Activated CD4-positive, alpha-beta memory T cell treated with anti-CD3 and anti-CD28 coated beads, Interleukin-2, amount 10 ng/mL, durations not matched to agents 7 days and 5 days (primary cell): ENCODE results near the gene MYCBP. TPM values are rescaled to one million over a fixed set of nuclear protein-coding genes. Genes with fewer than 3 reads are reported as not detected.

Source experiments
- CTCF ChIA-PET: fragments of 350-600 bp; sonication (Branson Sonifier 250); formaldehyde crosslinking; loops from one replicate; lab custom pipeline; 2021; ENCODE audit warnings: antibody characterized with exemption, inconsistent platforms; lab: Charles Lee
- POLR2A ChIA-PET: fragments of 350-600 bp; sonication (Branson Sonifier 250); formaldehyde crosslinking; loops from one replicate; lab custom pipeline; 2021; ENCODE audit warnings: antibody characterized with exemption; lab: Charles Lee
- DNase-seq: peaks from one replicate; pipeline ENCODE4 v3.0.0-alpha.2; 2020
- H3K27ac Mint-ChIP-seq: one replicate; pipeline ENCODE4 v1.8.0; 2021; ENCODE audit warnings: mild to moderate bottlenecking, mixed read lengths
- H3K27me3 Mint-ChIP-seq: one replicate; pipeline ENCODE4 v1.8.0; 2021; ENCODE audit warnings: mixed read lengths
- H3K36me3 Mint-ChIP-seq: one replicate; pipeline ENCODE4 v1.8.0; 2021; ENCODE audit warnings: low read depth, mixed read lengths
- H3K4me1 Mint-ChIP-seq: one replicate; pipeline ENCODE4 v1.8.0; 2021; ENCODE audit warnings: mixed read lengths
- H3K4me3 Mint-ChIP-seq: one replicate; pipeline ENCODE4 v1.8.0; 2021; ENCODE audit warnings: mild to moderate bottlenecking, mixed read lengths
- H3K9me3 Mint-ChIP-seq: one replicate; pipeline ENCODE4 v1.8.0; 2021; ENCODE audit warnings: mixed read lengths
- total RNA-seq, 2 experiments: library from RNA; stranded (reverse); gene quantifications; one replicate each; pipeline ENCODE4 v1.2.3, GENCODE V29; 2021

Gene MYCBP
- total RNA-seq, 2 experiments from 2014 or later = 55.3 to 60.7 TPM

GRCh38 chr1:38815903-38816627 lies 57.1 kb downstream of the MYCBP start:
- no peaks in the 10 kb centered on the region for H3K36me3 Mint-ChIP-seq
- H3K27ac Mint-ChIP-seq = no peak overlapping the region
- no peaks in the 10 kb centered on the region for H3K9me3 Mint-ChIP-seq
- ChIA-PET CTCF (no interaction called here), POLR2A (no interaction called here)
- H3K4me1 Mint-ChIP-seq = peaks cover 8% of the 10 kb centered on the region
- H3K4me3 Mint-ChIP-seq = no peak overlapping the region
- H3K27me3 Mint-ChIP-seq = peaks cover 77% of the 10 kb centered on the region
- no peak for DNase-seq

GRCh38 chr1:38814984-38815464 lies 58.1 kb downstream of the MYCBP start:
- Mint-ChIP-seq H3K4me3 (no peak overlapping the region), H3K36me3 (no peaks in the 10 kb centered on the region), H3K27me3 (peaks cover 76% of the 10 kb centered on the region), H3K9me3 (no peaks in the 10 kb centered on the region), H3K4me1 (peaks cover 8% of the 10 kb centered on the region), H3K27ac (no peak overlapping the region)
- DNase-seq = no peak
- POLR2A ChIA-PET = no interaction called here
- CTCF ChIA-PET = interaction anchor here (0.6 kb wide), 1 partner anchor 205 kb away, joined by 3 read pairs; no protein-coding TSS in a partner anchor

GRCh38 chr1:38814444-38814983 lies 58.6 kb downstream of the MYCBP start:
- CTCF ChIA-PET = interaction anchor here (0.6 kb wide), 1 partner anchor 204 kb away, joined by 3 read pairs; no protein-coding TSS in a partner anchor
- Mint-ChIP-seq H3K4me1 (peaks cover 8% of the 10 kb centered on the region), H3K4me3 (no peak overlapping the region), H3K9me3 (no peaks in the 10 kb centered on the region), H3K36me3 (no peaks in the 10 kb centered on the region), H3K27me3 (peaks cover 72% of the 10 kb centered on the region), H3K27ac (no peak overlapping the region)
- POLR2A ChIA-PET = no interaction called here
- no peak for DNase-seq

- no peak overlapping the region for H3K4me3 Mint-ChIP-seq
- H3K4me1 Mint-ChIP-seq = peaks cover 8% of the 10 kb centered on the region
- H3K27ac Mint-ChIP-seq = no peak overlapping the region
- POLR2A ChIA-PET = no interaction called here
- peaks cover 74% of the 10 kb centered on the region for H3K27me3 Mint-ChIP-seq
- CTCF ChIA-PET = interaction anchor here (1.6 kb wide), 1 partner anchor 22 kb away, joined by 6 read pairs; no protein-coding TSS in a partner anchor
- DNase-seq = no peak
- no peaks in the 10 kb centered on the region for H3K9me3 Mint-ChIP-seq
- no peaks in the 10 kb centered on the region for H3K36me3 Mint-ChIP-seq
Observed at GRCh38 chr1:38812981-38813380, 60.2 kb downstream of the MYCBP start.

Other genes with a start within 250 kb of the MYCBP start
- gene RRAGC, start 13.6 kb downstream of the MYCBP start, total RNA-seq = 10 to 100 TPM; 20.6 to 21.0 TPM
- not detected for gene GJA9, start 8.2 kb upstream of the MYCBP start, total RNA-seq
- not detected for gene RHBDL2, start 68.5 kb upstream of the MYCBP start, total RNA-seq
- 10 to 100 TPM; 68.8 to 72.5 TPM for gene AKIRIN1, start 117.9 kb upstream of the MYCBP start, total RNA-seq
- 100 to 1,000 TPM; 148 to 153 TPM for gene NDUFS5, start 153.0 kb upstream of the MYCBP start, total RNA-seq